Measurements from ENCODE around the gene KCNMB4. TPM values are rescaled to one million over a fixed set of nuclear protein-coding genes. Genes with fewer than 3 reads are reported as not detected.
A peak's percentile ranks its signal among the peaks of the same experiment; 100 is the strongest.
"Not testable (repeated sequence)": the region's sequence is repeated elsewhere in the genome, so short reads cannot be mapped to it uniquely, and the experiment has no call there.

KCNMB4 gene
- total RNA-seq, 1 experiment from 2014 or later = 4.9 TPM

- peak; percentile 66 for DNase-seq (ENCODE audit: low read depth)
- in situ Hi-C loops (cut with HindIII; ENCODE audit: low pct_unique_long_range_greater_than_20kb, low sequenced_read_pairs) = no loop called here
These were observed 629 bp downstream of the KCNMB4 start for GRCh38 chr12:70366581-70367257.

GRCh38 chr12:70367258-70368141, 1.4 kb downstream of the KCNMB4 start:
- peak; percentile 27 for DNase-seq (ENCODE audit: low read depth)
- in situ Hi-C loops (cut with HindIII; ENCODE audit: low pct_unique_long_range_greater_than_20kb, low sequenced_read_pairs) = no loop called here

- in situ Hi-C loops (cut with HindIII; ENCODE audit: low pct_unique_long_range_greater_than_20kb, low sequenced_read_pairs) = no loop called here
- no peak for DNase-seq (ENCODE audit: low read depth)
These were observed 6.8 kb downstream of the KCNMB4 start for GRCh38 chr12:70372881-70373280.

- DNase-seq (ENCODE audit: low read depth) = no peak
- in situ Hi-C loops (cut with HindIII; ENCODE audit: low pct_unique_long_range_greater_than_20kb, low sequenced_read_pairs) = no loop called here
These were observed 13.8 kb downstream of the KCNMB4 start for GRCh38 chr12:70379846-70380245.

- no peak for DNase-seq (ENCODE audit: low read depth)
- in situ Hi-C loops (cut with HindIII; ENCODE audit: low pct_unique_long_range_greater_than_20kb, low sequenced_read_pairs) = no loop called here
These were observed 17.4 kb downstream of the KCNMB4 start for GRCh38 chr12:70383484-70383883.

GRCh38 chr12:70383886-70384285, 17.8 kb downstream of the KCNMB4 start:
- in situ Hi-C loops (cut with HindIII; ENCODE audit: low pct_unique_long_range_greater_than_20kb, low sequenced_read_pairs) = no loop called here
- no peak for DNase-seq (ENCODE audit: low read depth)

GRCh38 chr12:70386771-70387170, 20.7 kb downstream of the KCNMB4 start:
- in situ Hi-C loops (cut with HindIII; ENCODE audit: low pct_unique_long_range_greater_than_20kb, low sequenced_read_pairs) = no loop called here
- DNase-seq (ENCODE audit: low read depth) = no peak

- in situ Hi-C loops (cut with HindIII; ENCODE audit: low pct_unique_long_range_greater_than_20kb, low sequenced_read_pairs) = no loop called here
- no peak for DNase-seq (ENCODE audit: low read depth)
These were observed 23.6 kb downstream of the KCNMB4 start for GRCh38 chr12:70389678-70390077.

GRCh38 chr12:70392631-70393030, 26.5 kb downstream of the KCNMB4 start:
- in situ Hi-C loops (cut with HindIII; ENCODE audit: low pct_unique_long_range_greater_than_20kb, low sequenced_read_pairs); DNase-seq (ENCODE audit: low read depth): not testable (repeated sequence)

- DNase-seq (ENCODE audit: low read depth) = no peak
- in situ Hi-C loops (cut with HindIII; ENCODE audit: low pct_unique_long_range_greater_than_20kb, low sequenced_read_pairs) = no loop called here
These were observed 27.9 kb downstream of the KCNMB4 start for GRCh38 chr12:70393787-70394499.

- in situ Hi-C loops (cut with HindIII; ENCODE audit: low pct_unique_long_range_greater_than_20kb, low sequenced_read_pairs) = no loop called here
- DNase-seq (ENCODE audit: low read depth) = no peak
These were observed 31.9 kb downstream of the KCNMB4 start for GRCh38 chr12:70398002-70398401.

- no peak for DNase-seq (ENCODE audit: low read depth)
- in situ Hi-C loops (cut with HindIII; ENCODE audit: low pct_unique_long_range_greater_than_20kb, low sequenced_read_pairs) = no loop called here
These were observed 32.8 kb downstream of the KCNMB4 start for GRCh38 chr12:70398862-70399261.

GRCh38 chr12:70399311-70399710, 33.2 kb downstream of the KCNMB4 start:
- in situ Hi-C loops (cut with HindIII; ENCODE audit: low pct_unique_long_range_greater_than_20kb, low sequenced_read_pairs) = no loop called here

GRCh38 chr12:70400124-70400523, 34.0 kb downstream of the KCNMB4 start:
- DNase-seq (ENCODE audit: low read depth) = no peak
- in situ Hi-C loops (cut with HindIII; ENCODE audit: low pct_unique_long_range_greater_than_20kb, low sequenced_read_pairs) = no loop called here

More at GRCh38 chr12:70399311-70399710, 33.2 kb downstream of the KCNMB4 start:
- no peak for DNase-seq (ENCODE audit: low read depth)

- no peak for DNase-seq (ENCODE audit: low read depth)
These were observed 36.5 kb downstream of the KCNMB4 start for GRCh38 chr12:70402597-70402996.

GRCh38 chr12:70403826-70404225, 37.7 kb downstream of the KCNMB4 start:
- in situ Hi-C loops (cut with HindIII; ENCODE audit: low pct_unique_long_range_greater_than_20kb, low sequenced_read_pairs) = no loop called here
- no peak for DNase-seq (ENCODE audit: low read depth)

More at GRCh38 chr12:70402597-70402996, 36.5 kb downstream of the KCNMB4 start:
- in situ Hi-C loops (cut with HindIII; ENCODE audit: low pct_unique_long_range_greater_than_20kb, low sequenced_read_pairs) = no loop called here

- in situ Hi-C loops (cut with HindIII; ENCODE audit: low pct_unique_long_range_greater_than_20kb, low sequenced_read_pairs) = no loop called here
These were observed 42.1 kb downstream of the KCNMB4 start for GRCh38 chr12:70408004-70408790.

GRCh38 chr12:70415987-70416386, 49.9 kb downstream of the KCNMB4 start:
- in situ Hi-C loops (cut with HindIII; ENCODE audit: low pct_unique_long_range_greater_than_20kb, low sequenced_read_pairs) = no loop called here
- DNase-seq (ENCODE audit: low read depth) = no peak

More at GRCh38 chr12:70408004-70408790, 42.1 kb downstream of the KCNMB4 start:
- DNase-seq (ENCODE audit: low read depth) = no peak

Measured in Caki2 (cell line).